ENCODE data around the gene ATP9A.

Gene ATP9A

DNA sequence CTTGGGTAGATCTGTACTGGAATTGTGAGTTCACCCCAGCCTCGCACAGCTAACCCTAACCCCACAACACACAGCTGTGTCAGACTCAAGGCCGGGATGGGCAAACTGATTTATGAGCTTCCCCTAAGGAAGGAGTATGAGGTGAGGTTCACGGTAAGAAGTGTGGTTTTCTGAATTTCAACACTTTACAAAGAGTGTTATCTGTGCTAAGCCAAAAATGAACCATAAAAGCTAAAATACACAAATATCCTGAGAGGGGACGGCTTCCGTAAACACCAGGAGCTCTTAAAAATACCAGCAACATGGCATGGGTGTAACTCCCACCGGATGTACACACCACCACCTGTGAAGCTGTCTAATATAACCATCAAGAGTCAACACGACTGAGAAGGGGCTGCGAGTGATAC, 101.2 kb downstream of the ATP9A start (continued):
- TF ChIP-seq ZNF530 (tag by site-specific recombination; IDR thresholded peaks at IDR 0.05; ENCODE audit: low read depth) (no peak), ZNF610 (tag by site-specific recombination; IDR thresholded peaks at IDR 0.05; ENCODE audit: borderline replicate concordance) (no peak), ZNF248 (tag by site-specific recombination; IDR thresholded peaks at IDR 0.05) (no peak), ZNF510 (tag by site-specific recombination; IDR thresholded peaks at IDR 0.05; ENCODE audit: insufficient replicate concordance) (no peak), ZBTB21 (tag by site-specific recombination; IDR thresholded peaks at IDR 0.05) (no peak), ZNF521 (tag by site-specific recombination; IDR thresholded peaks at IDR 0.05) (no peak), ZNF76 (tag by site-specific recombination; IDR thresholded peaks at IDR 0.05; ENCODE audit: borderline replicate concordance, low read depth) (no peak), EGR2 (tag by site-specific recombination; IDR thresholded peaks at IDR 0.05; ENCODE audit: low read depth) (no peak), ZNF548 (tag by site-specific recombination; IDR thresholded peaks at IDR 0.05) (no peak), ZSCAN4 (tag by site-specific recombination; IDR thresholded peaks at IDR 0.05) (no peak), ZNF624 (tag by site-specific recombination; IDR thresholded peaks at IDR 0.05) (no peak), PRDM6 (tag by site-specific recombination; IDR thresholded peaks at IDR 0.05) (peak; percentile 81), ZNF114 (tag by site-specific recombination; IDR thresholded peaks at IDR 0.05) (no peak), ZNF16 (tag by site-specific recombination; IDR thresholded peaks at IDR 0.05; ENCODE audit: low read depth) (no peak), ZNF830 (tag by site-specific recombination; IDR thresholded peaks at IDR 0.05; ENCODE audit: low read depth) (no peak), ZNF654 (tag by site-specific recombination; IDR thresholded peaks at IDR 0.05; ENCODE audit: low read depth) (no peak), HIC1 (tag by site-specific recombination; IDR thresholded peaks at IDR 0.05) (no peak), ZNF394 (tag by site-specific recombination; IDR thresholded peaks at IDR 0.05; ENCODE audit: borderline replicate concordance) (no peak), ZNF140 (tag by site-specific recombination; IDR thresholded peaks at IDR 0.05) (no peak), TCF7L2 (IDR thresholded peaks at IDR 0.05; ENCODE audit: borderline replicate concordance, low read depth, low read length) (no peak), ZNF501 (tag by site-specific recombination; IDR thresholded peaks at IDR 0.05) (no peak), ZNF776 (tag by site-specific recombination; IDR thresholded peaks at IDR 0.05; ENCODE audit: borderline replicate concordance) (no peak), ZNF132 (tag by site-specific recombination; IDR thresholded peaks at IDR 0.05; ENCODE audit: borderline replicate concordance) (no peak), ZNF623 (tag by site-specific recombination; IDR thresholded peaks at IDR 0.05) (no peak), ZNF621 (tag by site-specific recombination; IDR thresholded peaks at IDR 0.05) (no peak), ZNF274 (IDR thresholded peaks at IDR 0.05; ENCODE audit: low read length) (no peak), ZNF274 (tag by site-specific recombination; IDR thresholded peaks at IDR 0.05; ENCODE audit: borderline replicate concordance) (no peak)
- TF ChIP-seq, protein P1, sequence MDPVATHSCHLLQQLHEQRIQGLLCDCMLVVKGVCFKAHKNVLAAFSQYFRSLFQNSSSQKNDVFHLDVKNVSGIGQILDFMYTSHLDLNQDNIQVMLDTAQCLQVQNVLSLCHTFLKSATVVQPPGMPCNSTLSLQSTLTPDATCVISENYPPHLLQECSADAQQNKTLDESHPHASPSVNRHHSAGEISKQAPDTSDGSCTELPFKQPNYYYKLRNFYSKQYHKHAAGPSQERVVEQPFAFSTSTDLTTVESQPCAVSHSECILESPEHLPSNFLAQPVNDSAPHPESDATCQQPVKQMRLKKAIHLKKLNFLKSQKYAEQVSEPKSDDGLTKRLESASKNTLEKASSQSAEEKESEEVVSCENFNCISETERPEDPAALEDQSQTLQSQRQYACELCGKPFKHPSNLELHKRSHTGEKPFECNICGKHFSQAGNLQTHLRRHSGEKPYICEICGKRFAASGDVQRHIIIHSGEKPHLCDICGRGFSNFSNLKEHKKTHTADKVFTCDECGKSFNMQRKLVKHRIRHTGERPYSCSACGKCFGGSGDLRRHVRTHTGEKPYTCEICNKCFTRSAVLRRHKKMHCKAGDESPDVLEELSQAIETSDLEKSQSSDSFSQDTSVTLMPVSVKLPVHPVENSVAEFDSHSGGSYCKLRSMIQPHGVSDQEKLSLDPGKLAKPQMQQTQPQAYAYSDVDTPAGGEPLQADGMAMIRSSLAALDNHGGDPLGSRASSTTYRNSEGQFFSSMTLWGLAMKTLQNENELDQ (tag by site-specific recombination; IDR thresholded peaks at IDR 0.05; ENCODE audit: low read depth), result 0 out of 2 replicates have a peak, but pooled peaks have one; percentile 17

Measured in HEK293 (cell line).